Smooth muscle cell of trachea (primary cell): Measurements from ENCODE around the gene CENPVL2. TPM values are rescaled to one million over a fixed set of nuclear protein-coding genes. Genes with fewer than 3 reads are reported as not detected.

Experiments used
- total RNA-seq: library from RNA; depleted of rRNA; stranded (reverse); fragments of >200 nt; gene quantifications from 2 replicates; pipeline ENCODE4 v1.2.1, GENCODE V29; 2014

Gene CENPVL2
- total RNA-seq = not detected in 2 replicates

GRCh38 chrX:51682720-51683062 lies at the start of gene CENPVL2:
TSS of gene CENPVL2 (minus strand) at chrX:51682831. CDS start at chrX:51682831, 0 bp downstream.

GRCh38 chrX:51710277-51711164 lies 27.9 kb upstream of the CENPVL2 start, which contains the start of gene CENPVL1:
TSS of gene CENPVL1 (plus strand) at chrX:51710512. CDS start at chrX:51710512, 0 bp downstream.

Other genes starting within 250 kb of the CENPVL2 start
- 10.3 and 11.2 TPM in 2 replicates for gene NUDT11, start 186.2 kb downstream of the CENPVL2 start, total RNA-seq
- gene CENPVL3, start 63.9 kb downstream of the CENPVL2 start, total RNA-seq = not detected in 2 replicates
- gene CENPVL1, start 27.7 kb upstream of the CENPVL2 start, total RNA-seq = not detected in 2 replicates
- 9.3 and 11.2 TPM in 2 replicates for gene GSPT2, start 60.6 kb upstream of the CENPVL2 start, total RNA-seq
- 206 and 210 TPM in 2 replicates for gene MAGED1, start 210.8 kb upstream of the CENPVL2 start, total RNA-seq